Ovary (tissue), 3 donors: ENCODE results near the gene C4BPB.

Source experiments
- CTCF ChIP-seq, 3 donors: fragments of 450-650 bp in 2 of 3; fragments of 200-600 bp in 1 of 3; IDR thresholded peaks; one replicate each; pipeline versions ENCODE4 v1.5.1 to v1.8.0; 2016 to 2022; ENCODE audit warnings: antibody characterized with exemption in 3 of 3, mild to moderate bottlenecking in 1 of 3
- EP300 ChIP-seq: sonication (generic); formaldehyde crosslinking; IDR thresholded peaks from one replicate; pipeline ENCODE4 v1.6.1; 2017; ENCODE audit warnings: antibody characterized with exemption
- POLR2A ChIP-seq: fragments of 450-650 bp; IDR thresholded peaks from one replicate; pipeline ENCODE4 v1.6.1; 2017; ENCODE audit warnings: antibody characterized with exemption, mild to moderate bottlenecking, moderate library complexity
- donor health status: DM: no; HTN: no; CAD: no.

- TF ChIP-seq POLR2A (no peak), CTCF (IDR thresholded peaks at IDR 0.05) (no peak), EP300 (no peak)
These were observed 38.0 kb upstream of the C4BPB start for GRCh38 chr1:207050480-207051190.
